Stimulated activated naive CD8-positive, alpha-beta T cell treated with anti-CD3 and anti-CD28 coated beads, Interleukin-15, Interleukin-2, amounts not matched to agents 100 ng/mL and 50 ng/mL, for 24 hours (primary cell): ENCODE data around the gene XYLT2.

Experiments used
- H3K27ac Mint-ChIP-seq: one replicate; pipeline ENCODE4 v1.8.0; 2021; ENCODE audit warnings: mild to moderate bottlenecking, mixed read lengths
- H3K27me3 Mint-ChIP-seq: one replicate; pipeline ENCODE4 v1.8.0; 2021; ENCODE audit warnings: mixed read lengths
- H3K36me3 Mint-ChIP-seq: one replicate; pipeline ENCODE4 v1.8.0; 2021; ENCODE audit warnings: low read depth, mixed read lengths
- H3K4me1 Mint-ChIP-seq: one replicate; pipeline ENCODE4 v1.8.0; 2021; ENCODE audit warnings: low read depth, mixed read lengths
- H3K4me3 Mint-ChIP-seq: one replicate; pipeline ENCODE4 v1.8.0; 2021; ENCODE audit warnings: mild to moderate bottlenecking, mixed read lengths
- H3K9me3 Mint-ChIP-seq: one replicate; pipeline ENCODE4 v1.8.0; 2021; ENCODE audit warnings: mixed read lengths

XYLT2 gene

GRCh38 chr17:50375858-50376538 lies 30.1 kb downstream of the XYLT2 start:
- Mint-ChIP-seq H3K9me3 (no peaks in the 10 kb centered on the region), H3K36me3 (peaks cover 67% of the 10 kb centered on the region), H3K4me1 (peaks cover 28% of the 10 kb centered on the region), H3K27ac (no peak overlapping the region), H3K27me3 (no peaks in the 10 kb centered on the region), H3K4me3 (no peak overlapping the region)

DNA sequence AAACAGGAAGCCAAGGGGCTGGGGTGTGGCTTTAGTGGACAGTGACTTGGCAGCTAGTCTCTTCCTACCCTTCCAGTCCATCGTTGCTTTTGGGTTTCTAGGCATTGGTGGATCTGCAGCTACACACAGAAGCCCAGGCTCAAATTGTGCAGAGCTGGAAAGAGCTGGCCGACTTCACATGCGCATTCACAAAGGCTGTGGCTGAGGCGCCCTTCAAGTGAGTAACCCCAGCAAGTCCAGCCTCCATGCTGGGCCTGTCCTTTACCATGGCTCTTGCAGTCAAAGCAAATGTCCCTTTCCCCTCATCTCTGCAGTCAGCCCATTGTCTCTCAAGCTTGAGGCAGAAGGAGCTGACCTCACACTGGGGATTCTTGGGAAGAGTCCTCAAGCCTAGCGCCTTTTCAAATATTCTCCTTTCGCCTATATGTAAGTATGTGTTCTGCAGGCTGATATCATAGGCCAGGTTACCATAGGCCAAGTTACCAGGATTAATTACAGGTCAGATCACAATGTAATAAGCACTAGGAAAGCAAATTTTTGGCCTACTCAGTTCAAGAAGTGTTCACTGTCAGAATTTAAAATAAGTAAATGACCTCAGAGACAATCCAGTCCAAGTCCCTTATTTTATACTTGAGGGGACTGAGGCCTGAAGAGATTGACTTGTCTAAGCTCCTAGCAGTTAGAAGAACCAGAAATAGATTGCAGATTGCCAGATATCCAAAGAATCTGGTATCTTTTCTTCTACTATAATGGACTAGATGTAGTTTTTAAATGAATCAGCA lies 33.6 kb downstream of the XYLT2 start:
- H3K27me3 Mint-ChIP-seq: no peaks in the 10 kb centered on the region
- no peaks in the 10 kb centered on the region for H3K9me3 Mint-ChIP-seq
- peaks cover 73% of the 10 kb centered on the region for H3K36me3 Mint-ChIP-seq
- no peak overlapping the region for H3K4me3 Mint-ChIP-seq
- H3K27ac Mint-ChIP-seq: peak overlapping the region; percentile 11
- H3K4me1 Mint-ChIP-seq: no peaks in the 10 kb centered on the region

DNA sequence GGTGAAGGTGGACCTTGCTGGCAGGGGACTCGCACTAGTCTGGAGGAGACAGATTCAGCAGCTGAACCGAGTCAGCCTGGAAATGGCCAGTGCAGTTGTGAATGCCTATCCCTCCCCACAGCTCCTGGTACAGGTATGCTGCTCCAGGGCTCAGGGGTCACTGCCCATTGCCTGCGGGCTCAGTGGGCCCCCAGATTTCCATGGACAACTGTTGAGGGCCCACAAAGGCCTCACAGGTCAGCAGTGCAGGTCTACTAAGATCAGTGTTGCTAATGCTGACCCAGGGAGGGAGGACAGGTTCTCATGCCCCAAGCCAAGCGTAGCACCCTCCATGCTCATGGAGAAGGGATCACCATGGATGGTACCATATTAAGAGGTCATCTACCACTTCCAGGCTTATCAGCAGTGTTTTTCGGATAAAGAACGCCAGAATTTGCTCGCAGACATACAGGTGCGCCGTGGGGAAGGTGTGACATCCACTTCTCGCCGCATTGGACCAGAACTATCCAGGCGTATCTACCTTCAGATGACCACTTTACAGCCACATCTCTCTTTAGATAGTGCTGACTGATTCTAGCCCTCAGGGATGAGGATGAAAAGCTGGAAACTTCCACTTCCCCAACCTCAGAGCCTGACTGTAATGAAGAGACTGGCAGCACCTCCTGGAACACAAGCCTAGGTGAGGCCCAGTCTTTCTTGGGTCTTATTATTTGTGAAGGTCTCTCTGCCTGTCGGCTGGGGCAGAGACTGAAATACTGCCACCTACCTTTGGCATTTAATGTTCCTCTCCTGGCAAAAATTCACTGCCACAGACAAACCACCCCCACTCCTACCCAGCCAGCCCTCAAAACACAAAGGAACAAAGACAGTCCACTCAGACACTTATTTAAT lies 34.7 kb downstream of the XYLT2 start:
- Mint-ChIP-seq H3K27me3 (no peaks in the 10 kb centered on the region), H3K27ac (no peak overlapping the region), H3K4me1 (no peaks in the 10 kb centered on the region), H3K36me3 (peaks cover 76% of the 10 kb centered on the region), H3K9me3 (no peaks in the 10 kb centered on the region), H3K4me3 (no peak overlapping the region)

- no peaks in the 10 kb centered on the region for H3K27me3 Mint-ChIP-seq
- no peaks in the 10 kb centered on the region for H3K9me3 Mint-ChIP-seq
- H3K36me3 Mint-ChIP-seq: peaks cover 78% of the 10 kb centered on the region
- H3K4me1 Mint-ChIP-seq: no peaks in the 10 kb centered on the region
- H3K27ac Mint-ChIP-seq: no peak overlapping the region
- no peak overlapping the region for H3K4me3 Mint-ChIP-seq
Measured at GRCh38 chr17:50381260-50381815, 35.4 kb downstream of the XYLT2 start.

GRCh38 chr17:50381920-50382319 lies 36.0 kb downstream of the XYLT2 start:
- Mint-ChIP-seq H3K27ac (no peak overlapping the region), H3K27me3 (no peaks in the 10 kb centered on the region), H3K4me1 (no peaks in the 10 kb centered on the region), H3K9me3 (no peaks in the 10 kb centered on the region), H3K4me3 (no peak overlapping the region), H3K36me3 (peaks cover 82% of the 10 kb centered on the region)

DNA sequence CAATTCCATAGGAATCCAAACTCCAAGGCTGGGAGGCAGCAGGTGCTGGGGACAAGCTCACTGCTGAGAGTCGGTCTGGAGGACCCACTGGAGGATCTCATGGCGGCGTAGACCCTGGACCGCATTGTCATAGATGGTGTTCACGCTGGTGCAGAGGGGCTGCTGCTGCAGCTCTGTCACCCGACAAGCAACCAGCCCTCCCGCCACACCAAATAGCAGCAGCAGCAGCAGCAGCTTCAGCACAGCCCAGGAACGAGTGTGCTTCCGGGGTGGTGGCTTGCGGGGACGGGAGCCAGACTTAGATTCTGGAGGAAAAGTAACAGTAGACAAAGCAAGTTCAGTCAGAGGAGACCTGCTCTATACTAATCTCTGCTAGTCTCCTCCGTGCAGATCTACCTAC lies 37.0 kb downstream of the XYLT2 start:
- Mint-ChIP-seq H3K27me3 (no peaks in the 10 kb centered on the region), H3K4me1 (no peaks in the 10 kb centered on the region), H3K27ac (no peak overlapping the region), H3K9me3 (no peaks in the 10 kb centered on the region), H3K36me3 (peaks cover 92% of the 10 kb centered on the region), H3K4me3 (no peak overlapping the region)

DNA sequence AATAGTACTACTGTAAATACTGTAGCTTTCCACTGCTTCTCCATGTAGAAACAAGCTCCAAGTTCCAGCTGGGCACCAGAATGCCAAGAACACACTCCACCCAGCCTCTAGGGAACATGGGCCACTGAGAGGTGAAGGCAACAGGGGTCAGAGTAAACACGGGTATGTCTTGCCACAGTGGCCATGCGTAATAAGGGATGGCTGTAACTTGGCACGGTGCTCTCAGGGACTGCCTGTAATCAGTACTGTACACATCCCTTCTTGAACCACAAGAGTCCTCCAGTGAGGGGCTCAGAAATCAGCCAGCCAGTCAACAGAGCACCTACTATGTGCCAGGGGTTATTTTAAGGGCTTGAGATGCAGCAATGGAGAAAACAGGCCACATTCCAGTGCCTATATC lies 40.6 kb downstream of the XYLT2 start:
- Mint-ChIP-seq H3K36me3 (peaks cover 89% of the 10 kb centered on the region), H3K27me3 (no peaks in the 10 kb centered on the region), H3K4me3 (no peak overlapping the region), H3K9me3 (no peaks in the 10 kb centered on the region), H3K27ac (no peak overlapping the region), H3K4me1 (no peaks in the 10 kb centered on the region)

DNA sequence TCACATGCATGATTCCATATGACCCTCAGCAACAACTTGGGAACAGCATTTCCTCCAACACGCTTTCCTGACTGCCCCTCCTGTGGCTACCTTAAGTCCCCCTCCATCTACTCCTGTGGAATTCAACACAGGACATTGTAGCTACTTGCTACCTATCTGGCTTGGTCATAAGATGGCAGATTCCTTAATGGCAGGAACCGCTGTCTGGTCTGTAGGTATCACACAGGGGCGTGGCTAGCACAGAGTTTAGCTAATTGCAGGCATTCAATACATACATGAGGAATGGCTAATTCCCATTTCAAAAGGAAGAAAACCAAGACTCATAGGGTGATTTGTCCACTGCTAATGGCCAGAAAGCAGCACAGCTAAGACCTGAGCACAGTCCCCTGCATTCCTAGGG lies 42.8 kb downstream of the XYLT2 start:
- Mint-ChIP-seq H3K27me3 (no peaks in the 10 kb centered on the region), H3K27ac (no peak overlapping the region), H3K9me3 (no peaks in the 10 kb centered on the region), H3K4me3 (no peak overlapping the region), H3K36me3 (peaks cover 88% of the 10 kb centered on the region), H3K4me1 (peaks cover 7% of the 10 kb centered on the region)

- no peaks in the 10 kb centered on the region for H3K27me3 Mint-ChIP-seq
- peaks cover 8% of the 10 kb centered on the region for H3K4me1 Mint-ChIP-seq
- no peak overlapping the region for H3K4me3 Mint-ChIP-seq
- H3K36me3 Mint-ChIP-seq: peaks cover 91% of the 10 kb centered on the region
- H3K9me3 Mint-ChIP-seq: no peaks in the 10 kb centered on the region
- H3K27ac Mint-ChIP-seq: no peak overlapping the region
Measured at GRCh38 chr17:50389534-50389933, 43.6 kb downstream of the XYLT2 start.

GRCh38 chr17:50392621-50393020 lies 46.7 kb downstream of the XYLT2 start:
- Mint-ChIP-seq H3K27ac (no peak overlapping the region), H3K4me1 (peaks cover 25% of the 10 kb centered on the region), H3K9me3 (no peaks in the 10 kb centered on the region), H3K4me3 (no peak overlapping the region), H3K27me3 (no peaks in the 10 kb centered on the region), H3K36me3 (peaks cover 78% of the 10 kb centered on the region)

GRCh38 chr17:50393700-50394099 lies 47.8 kb downstream of the XYLT2 start:
- H3K36me3 Mint-ChIP-seq: peaks cover 67% of the 10 kb centered on the region
- H3K4me1 Mint-ChIP-seq: peaks cover 28% of the 10 kb centered on the region
- no peak overlapping the region for H3K4me3 Mint-ChIP-seq
- no peak overlapping the region for H3K27ac Mint-ChIP-seq
- H3K27me3 Mint-ChIP-seq: no peaks in the 10 kb centered on the region
- no peaks in the 10 kb centered on the region for H3K9me3 Mint-ChIP-seq

DNA sequence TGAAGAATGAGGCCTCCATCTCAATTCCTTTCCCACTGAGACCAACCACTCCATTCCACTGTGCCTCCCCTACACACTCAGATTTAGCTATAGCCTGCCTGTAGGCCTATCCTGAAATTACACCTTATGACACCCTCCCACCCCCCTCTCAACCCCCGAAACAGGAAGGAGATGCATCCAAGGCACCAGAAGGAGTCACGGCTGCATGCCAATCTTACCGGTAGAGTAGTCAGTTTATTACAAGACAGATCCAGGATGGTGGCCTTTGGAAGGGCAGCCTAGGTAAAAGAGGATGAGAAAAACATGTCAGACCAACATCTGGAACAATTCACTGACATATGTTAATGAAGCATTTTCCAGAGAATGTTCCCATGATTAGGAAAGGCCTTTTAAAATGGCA lies 48.8 kb downstream of the XYLT2 start:
- H3K36me3 Mint-ChIP-seq: peaks cover 59% of the 10 kb centered on the region
- H3K9me3 Mint-ChIP-seq: no peaks in the 10 kb centered on the region
- H3K4me1 Mint-ChIP-seq: peaks cover 28% of the 10 kb centered on the region
- H3K4me3 Mint-ChIP-seq: peak overlapping the region; percentile 86
- peak overlapping the region; percentile 61 for H3K27ac Mint-ChIP-seq
- H3K27me3 Mint-ChIP-seq: no peaks in the 10 kb centered on the region

- Mint-ChIP-seq H3K27me3 (no peaks in the 10 kb centered on the region), H3K4me3 (peak overlapping the region; percentile 86), H3K4me1 (peaks cover 28% of the 10 kb centered on the region), H3K36me3 (peaks cover 43% of the 10 kb centered on the region), H3K27ac (peak overlapping the region; percentile 79), H3K9me3 (no peaks in the 10 kb centered on the region)
Measured at GRCh38 chr17:50396261-50397110, 50.6 kb downstream of the XYLT2 start.
